ENCODE results near the gene SDF2.

DNA sequence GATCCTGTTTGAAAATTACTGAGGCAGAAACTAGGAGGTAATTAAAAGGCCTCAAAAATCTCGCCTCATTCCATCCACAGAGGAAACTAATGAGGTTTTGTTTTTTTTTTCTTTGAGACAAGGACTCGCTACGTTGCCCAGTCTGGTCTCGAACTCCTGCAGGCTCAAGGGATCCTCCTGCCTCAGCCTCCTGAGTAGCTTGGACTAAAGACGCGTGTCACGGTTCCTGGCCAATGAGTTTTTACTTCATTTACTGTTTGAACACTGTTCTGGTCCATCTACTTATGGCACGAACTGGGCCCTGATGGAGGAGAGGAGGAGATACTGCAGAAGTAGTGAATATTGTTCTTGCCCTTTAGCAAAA is 16.1 kb downstream of the SDF2 start:
- TF ChIP-seq, protein P1, sequence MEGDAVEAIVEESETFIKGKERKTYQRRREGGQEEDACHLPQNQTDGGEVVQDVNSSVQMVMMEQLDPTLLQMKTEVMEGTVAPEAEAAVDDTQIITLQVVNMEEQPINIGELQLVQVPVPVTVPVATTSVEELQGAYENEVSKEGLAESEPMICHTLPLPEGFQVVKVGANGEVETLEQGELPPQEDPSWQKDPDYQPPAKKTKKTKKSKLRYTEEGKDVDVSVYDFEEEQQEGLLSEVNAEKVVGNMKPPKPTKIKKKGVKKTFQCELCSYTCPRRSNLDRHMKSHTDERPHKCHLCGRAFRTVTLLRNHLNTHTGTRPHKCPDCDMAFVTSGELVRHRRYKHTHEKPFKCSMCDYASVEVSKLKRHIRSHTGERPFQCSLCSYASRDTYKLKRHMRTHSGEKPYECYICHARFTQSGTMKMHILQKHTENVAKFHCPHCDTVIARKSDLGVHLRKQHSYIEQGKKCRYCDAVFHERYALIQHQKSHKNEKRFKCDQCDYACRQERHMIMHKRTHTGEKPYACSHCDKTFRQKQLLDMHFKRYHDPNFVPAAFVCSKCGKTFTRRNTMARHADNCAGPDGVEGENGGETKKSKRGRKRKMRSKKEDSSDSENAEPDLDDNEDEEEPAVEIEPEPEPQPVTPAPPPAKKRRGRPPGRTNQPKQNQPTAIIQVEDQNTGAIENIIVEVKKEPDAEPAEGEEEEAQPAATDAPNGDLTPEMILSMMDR (conservative IDR thresholded peaks at IDR 0.05 in 1 of 2, IDR thresholded peaks at IDR 0.05 in 1 of 2; ENCODE audit: low read depth in 1 of 2, low read length in 2 of 2) = no peak
- TF ChIP-seq EZH2 (IDR thresholded peaks at IDR 0.05; ENCODE audit: low read length, missing control alignments) = no peak

Measured in fibroblast of lung (primary cell).